ENCODE results near the gene POR.

DNA sequence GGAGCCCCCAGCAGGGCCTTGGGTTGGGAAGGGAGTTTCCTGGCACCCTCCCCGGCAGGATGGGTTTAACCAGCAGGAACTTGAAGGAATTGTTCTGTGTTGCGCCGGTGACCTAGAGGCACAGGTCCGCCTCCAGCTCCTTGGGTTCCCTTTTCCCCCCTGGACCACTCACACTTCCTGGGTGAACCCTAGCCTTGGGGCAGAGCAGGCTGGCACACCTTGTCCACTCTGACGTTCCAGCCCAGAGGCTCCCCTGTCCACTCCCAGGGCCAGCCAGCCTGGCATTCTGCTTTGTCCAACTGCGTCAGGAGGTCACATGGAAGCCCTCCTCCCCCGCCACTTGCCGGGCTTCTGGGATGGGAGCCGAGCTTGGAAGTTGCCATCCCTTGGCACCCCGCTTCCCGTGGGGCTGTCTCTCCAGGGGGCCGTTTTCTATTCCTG lies 53.6 kb downstream of the POR start:
- TF ChIP-seq POLR2A (IDR thresholded peaks at IDR 0.05; ENCODE audit: low read depth, low read length) (no peak), POLR2AphosphoS5 (IDR thresholded peaks at IDR 0.05; ENCODE audit: low read depth, low read length) (no peak), TAF1 (IDR thresholded peaks at IDR 0.05; ENCODE audit: borderline replicate concordance, low read depth, low read length) (no peak)
